GM12892 (cell line): ENCODE results near the gene BMP15.

Experiments used
- DNase-seq: peaks from one replicate; pipeline ENCODE4 v3.0.0; 2011; ENCODE audit not compliant: insufficient read length
- FAIRE-seq: peaks from 2 replicates; lab custom pipeline; 2011; peaks lifted over from hg19 to GRCh38; lab: Jason Lieb, UNC
- POLR2A ChIP-seq: IDR thresholded peaks from 2 replicates; pipeline ENCODE4 v1.6.1; 2011; ENCODE audit warnings: low read depth, low read length, control low read depth
- POLR2AphosphoS5 ChIP-seq: IDR thresholded peaks from 2 replicates; pipeline ENCODE4 v1.6.1; 2011; ENCODE audit warnings: low read depth, low read length, control low read depth
- TAF1 ChIP-seq: IDR thresholded peaks from 2 replicates; pipeline ENCODE4 v1.6.1; 2011; ENCODE audit warnings: low read depth, mild to moderate bottlenecking, control low read depth, low read length, borderline replicate concordance

Gene BMP15

GRCh38 chrX:50905334-50905733, 5.2 kb upstream of the BMP15 start:
- FAIRE-seq (no peak), DNase-seq (no peak)
- no peak for TF ChIP-seq TAF1
- no peak for TF ChIP-seq POLR2A
- no peak for TF ChIP-seq POLR2AphosphoS5

- no peak for DNase-seq
- TF ChIP-seq POLR2A, result no peak
- TF ChIP-seq POLR2AphosphoS5, result no peak
- TF ChIP-seq TAF1, result no peak
- FAIRE-seq, result no peak
Observed at GRCh38 chrX:50913520-50913919, 3.0 kb downstream of the BMP15 start.

- DNase-seq (no peak), FAIRE-seq (no peak)
- no peak for TF ChIP-seq POLR2A
- TF ChIP-seq POLR2AphosphoS5, result no peak
- TF ChIP-seq TAF1, result no peak
Observed at GRCh38 chrX:50920132-50920531, 9.6 kb downstream of the BMP15 start.

GRCh38 chrX:50927127-50927526, 16.6 kb downstream of the BMP15 start:
- FAIRE-seq, result no peak
- TF ChIP-seq POLR2AphosphoS5, result no peak
- DNase-seq, result no peak

- FAIRE-seq (no peak), DNase-seq (no peak)
- TF ChIP-seq TAF1 (no peak), POLR2A (no peak), POLR2AphosphoS5 (no peak)
Observed at GRCh38 chrX:50941638-50942037, 31.1 kb downstream of the BMP15 start.

GRCh38 chrX:50942471-50942870, 31.9 kb downstream of the BMP15 start:
- no peak for FAIRE-seq
- DNase-seq, result no peak
- TF ChIP-seq POLR2A (no peak), POLR2AphosphoS5 (no peak), TAF1 (no peak)

GRCh38 chrX:50952406-50952805, 41.9 kb downstream of the BMP15 start:
- no peak for TF ChIP-seq POLR2AphosphoS5
- no peak for TF ChIP-seq TAF1
- no peak for TF ChIP-seq POLR2A
- no peak for DNase-seq
- FAIRE-seq, result no peak

GRCh38 chrX:50953832-50954231, 43.3 kb downstream of the BMP15 start:
- no peak for FAIRE-seq
- no peak for DNase-seq
- TF ChIP-seq TAF1, result no peak
- no peak for TF ChIP-seq POLR2A
- TF ChIP-seq POLR2AphosphoS5, result no peak

- DNase-seq, result no peak
- no peak for FAIRE-seq
- TF ChIP-seq POLR2A (no peak), TAF1 (no peak)
Observed at GRCh38 chrX:50962156-50962555, 51.6 kb downstream of the BMP15 start.

GRCh38 chrX:50963842-50964241, 53.3 kb downstream of the BMP15 start:
- no peak for TF ChIP-seq TAF1
- no peak for TF ChIP-seq POLR2AphosphoS5
- TF ChIP-seq POLR2A, result no peak
- FAIRE-seq (no peak), DNase-seq (no peak)
